HS-27A (cell line): Measurements from ENCODE around the gene ANKMY1.

ENCODE experiments used
- DNase-seq: peaks from one replicate; pipeline ENCODE4 v3.0.0-alpha.2; 2012; ENCODE audit warnings: low read depth, missing footprints

ANKMY1 gene

GRCh38 chr2:240594511-240595380 is 37.0 kb upstream of the ANKMY1 start:
- DNase-seq, result no peak

DNA sequence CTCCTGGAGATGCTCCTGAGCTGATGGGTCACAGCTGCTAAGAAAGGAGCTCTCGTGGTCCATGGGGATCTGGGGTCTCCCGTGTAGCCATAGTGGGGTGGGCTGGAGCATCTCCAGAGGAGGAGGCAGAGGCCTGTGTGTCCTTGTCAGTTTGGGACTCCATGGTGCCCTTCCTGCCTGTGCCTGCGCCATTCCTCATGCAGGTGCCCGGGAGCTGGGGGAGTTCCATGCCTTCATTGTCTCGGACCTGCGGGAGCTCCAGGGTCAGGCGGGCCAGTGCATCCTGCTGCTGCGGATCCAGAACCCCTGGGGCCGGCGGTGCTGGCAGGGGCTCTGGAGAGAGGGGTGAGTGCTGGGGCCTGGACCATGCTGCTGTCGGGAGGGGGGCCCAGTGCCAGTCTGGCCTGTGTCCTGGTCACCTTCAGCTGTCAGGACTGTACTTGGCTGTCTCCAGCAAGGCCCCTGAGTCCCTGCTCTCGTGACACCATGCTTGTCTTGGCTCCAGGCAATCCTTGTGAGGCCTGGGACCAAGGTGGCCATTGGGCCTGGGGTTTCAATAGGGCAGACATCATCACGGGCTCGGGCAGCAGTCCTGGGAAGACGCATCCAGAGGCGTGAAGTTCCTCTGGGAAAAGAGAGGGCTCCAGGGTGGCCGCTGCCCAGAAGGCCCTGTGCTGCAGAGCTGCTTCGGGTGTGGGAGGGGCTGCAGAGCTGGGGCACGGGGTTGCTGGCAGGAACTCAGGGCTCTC is 36.1 kb upstream of the ANKMY1 start:
- no peak for DNase-seq

GRCh38 chr2:240593026-240593702 is 35.4 kb upstream of the ANKMY1 start:
- no peak for DNase-seq

GRCh38 chr2:240591784-240592183 is 34.0 kb upstream of the ANKMY1 start:
- no peak for DNase-seq

DNA sequence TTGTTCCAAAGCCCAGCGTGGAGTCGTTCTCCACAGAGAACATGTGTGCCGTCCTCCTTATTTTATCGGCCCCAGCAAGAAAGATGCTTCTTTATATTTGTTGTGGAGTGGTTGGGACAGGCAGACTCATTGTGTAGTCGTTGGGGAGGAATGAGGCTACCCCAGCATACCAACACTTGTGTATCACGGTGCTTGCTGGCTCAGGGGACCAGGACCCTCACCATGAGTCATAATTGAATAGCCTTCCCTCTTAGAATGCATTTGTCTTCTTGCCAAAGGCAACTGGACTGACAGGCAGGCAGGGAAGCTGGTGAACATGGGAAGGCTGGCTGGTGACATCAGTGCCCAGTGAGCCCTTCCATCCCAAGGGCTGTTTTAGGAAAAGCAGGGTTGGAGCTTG is 33.4 kb upstream of the ANKMY1 start:
- no peak for DNase-seq

- no peak for DNase-seq
Observed at GRCh38 chr2:240590681-240591111, 32.9 kb upstream of the ANKMY1 start.

DNA sequence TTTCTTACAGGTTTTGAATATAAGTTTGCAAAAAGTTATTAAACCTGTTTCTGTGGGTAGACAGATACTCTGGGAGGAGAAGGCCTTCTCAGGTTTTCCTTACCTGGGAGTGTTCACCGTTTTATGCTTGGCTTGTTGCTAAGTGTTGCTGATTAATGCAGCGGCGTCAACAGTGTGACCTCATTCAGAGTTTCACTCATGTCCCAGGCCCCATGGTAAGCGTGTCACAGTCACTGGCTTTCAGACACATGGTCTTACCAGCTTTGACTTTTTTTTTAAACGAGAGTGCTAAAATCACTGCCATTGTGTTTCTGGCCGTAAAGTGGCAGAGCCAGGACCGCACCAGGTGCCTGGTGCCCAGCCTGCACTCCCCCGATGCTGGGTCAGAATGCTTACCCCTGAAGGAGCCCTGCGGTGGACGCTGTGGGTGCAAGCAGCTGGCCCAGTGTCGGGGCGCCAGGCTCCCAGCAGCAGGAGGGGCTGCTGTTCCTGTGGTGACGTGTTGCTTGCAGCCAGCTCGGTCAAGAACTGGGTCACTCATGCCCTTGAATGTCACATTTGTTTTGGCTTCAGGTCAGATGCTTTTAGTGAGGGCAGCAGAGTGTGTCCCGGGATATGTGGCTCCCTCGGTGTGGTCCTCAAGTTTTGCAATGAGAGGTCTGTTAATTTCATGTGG is 32.2 kb upstream of the ANKMY1 start:
- no peak for DNase-seq

GRCh38 chr2:240589375-240589774 is 31.6 kb upstream of the ANKMY1 start:
- DNase-seq, result no peak

GRCh38 chr2:240588669-240589068 is 30.9 kb upstream of the ANKMY1 start:
- DNase-seq, result no peak

DNA sequence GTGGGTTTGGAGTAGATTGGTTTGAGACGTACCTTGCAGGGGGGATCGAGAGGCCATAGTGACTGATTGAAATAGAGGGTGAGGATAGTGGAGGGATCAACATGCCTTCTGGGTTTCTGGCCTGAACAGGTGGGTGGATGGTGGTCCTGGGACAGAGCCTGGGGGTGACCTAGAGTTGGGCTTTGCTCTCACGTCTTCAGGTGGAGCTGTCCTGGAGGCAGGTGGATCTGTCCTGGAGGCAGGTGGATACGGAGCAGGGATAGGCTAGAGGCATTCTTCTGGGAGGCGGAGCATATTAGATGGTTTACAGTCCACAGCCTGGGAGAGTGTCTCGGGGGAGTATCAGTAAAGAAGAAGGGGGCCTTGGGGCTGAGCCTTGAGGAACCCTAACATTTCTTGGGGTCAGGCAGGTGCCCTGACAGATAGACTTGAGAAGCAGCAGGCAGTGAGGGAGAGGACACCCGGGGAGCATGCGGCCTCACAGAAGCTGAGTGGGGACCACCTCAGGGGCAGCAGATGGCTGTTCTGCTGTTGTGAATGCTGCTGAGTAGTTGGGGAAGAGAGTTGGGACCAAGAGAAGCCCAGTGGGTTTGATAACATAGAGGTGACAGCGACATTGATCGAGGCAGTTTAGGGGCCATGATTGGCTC is 30.3 kb upstream of the ANKMY1 start:
- DNase-seq, result no peak

GRCh38 chr2:240586919-240587800 is 29.4 kb upstream of the ANKMY1 start:
- DNase-seq, result no peak

DNA sequence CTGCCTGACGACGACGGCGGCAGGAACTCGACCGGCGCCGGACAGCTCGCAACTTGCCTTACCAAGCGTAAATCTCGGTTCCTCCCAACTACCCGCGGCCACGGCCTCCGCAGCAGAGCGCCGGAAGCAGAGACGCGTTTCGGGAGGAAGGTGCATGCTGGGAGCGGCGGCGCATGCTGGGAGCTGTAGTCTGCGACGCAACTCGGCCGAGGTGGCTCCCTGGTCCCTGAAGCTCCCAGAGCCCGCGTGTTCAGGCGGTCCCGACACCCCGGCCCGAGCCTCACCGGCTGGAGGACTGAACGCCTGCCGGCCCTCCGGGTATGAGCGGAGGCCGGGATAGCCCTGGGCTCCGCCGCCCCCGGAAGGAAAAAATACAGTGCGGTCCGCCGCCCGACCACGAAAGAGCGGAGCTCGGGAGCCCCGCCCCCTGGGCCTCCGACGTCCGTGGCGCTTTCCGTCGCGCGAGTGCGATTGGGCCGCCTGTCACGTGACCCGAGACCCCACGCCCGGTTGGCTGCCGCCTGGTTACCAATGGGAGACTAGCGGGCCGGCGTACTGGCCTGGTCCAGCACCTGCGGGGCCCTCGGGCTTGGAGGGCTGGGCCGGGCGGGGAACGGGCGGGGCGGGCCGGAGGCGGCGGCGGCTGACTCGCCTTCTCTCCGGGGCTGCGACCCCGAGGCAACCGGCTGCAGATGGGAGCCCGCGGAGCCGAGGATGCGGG is 28.6 kb upstream of the ANKMY1 start, which contains the start of gene CAPN10:
TSS of gene CAPN10 (plus strand) at position 537 of the 721 bp plus-strand sequence. CDS start at position 715, 178 bp downstream.
- peak; percentile 43 for DNase-seq

DNA sequence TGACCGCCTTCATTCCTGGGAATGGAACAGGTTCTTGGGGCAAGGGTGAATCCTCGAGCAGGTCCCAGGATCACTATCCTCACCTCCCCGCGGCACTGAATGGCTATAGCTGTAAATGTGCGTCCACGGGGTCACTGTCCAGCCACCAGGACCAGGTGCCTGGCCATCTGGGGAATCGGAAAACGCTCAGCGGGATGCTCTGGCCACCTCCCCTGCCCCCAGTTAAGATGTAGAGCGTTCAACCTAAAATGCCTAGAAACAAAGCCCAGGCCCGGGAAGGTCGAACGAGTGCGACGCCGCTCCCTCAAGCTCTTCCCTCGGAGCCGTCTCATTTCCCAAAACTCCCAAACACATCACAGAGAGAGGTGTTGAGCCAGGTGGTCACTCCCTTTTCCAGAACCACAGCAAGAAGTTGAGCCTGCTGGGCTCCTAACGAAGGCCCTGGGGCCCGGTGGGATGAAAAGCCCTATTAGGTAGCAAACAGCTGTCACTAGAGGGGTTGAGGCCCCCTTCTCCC is 28.0 kb upstream of the ANKMY1 start:
- no peak for DNase-seq

- no peak for DNase-seq
Observed at GRCh38 chr2:240585101-240585500, 27.3 kb upstream of the ANKMY1 start.

- DNase-seq, result no peak
Observed at GRCh38 chr2:240584486-240585031, 26.8 kb upstream of the ANKMY1 start.

DNA sequence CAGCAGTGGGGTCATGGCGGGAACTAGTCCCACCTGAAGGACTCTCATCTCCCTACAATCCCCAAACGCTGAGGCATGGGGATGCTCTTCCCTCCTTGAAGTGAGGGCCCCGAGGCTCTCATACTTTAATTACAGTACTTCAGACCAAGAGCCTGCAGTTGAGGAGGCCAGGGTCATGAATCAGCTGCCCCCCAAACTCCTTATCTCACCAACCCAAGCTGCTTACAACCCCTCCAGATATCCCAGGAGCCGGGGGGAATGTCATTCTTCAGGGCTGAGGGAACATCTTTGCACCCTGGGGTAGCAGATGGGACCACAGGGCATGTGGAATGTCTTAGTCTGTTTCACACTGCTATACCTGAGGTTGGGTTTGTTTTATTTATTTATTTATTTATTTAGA is 26.0 kb upstream of the ANKMY1 start:
- no peak for DNase-seq

DNA sequence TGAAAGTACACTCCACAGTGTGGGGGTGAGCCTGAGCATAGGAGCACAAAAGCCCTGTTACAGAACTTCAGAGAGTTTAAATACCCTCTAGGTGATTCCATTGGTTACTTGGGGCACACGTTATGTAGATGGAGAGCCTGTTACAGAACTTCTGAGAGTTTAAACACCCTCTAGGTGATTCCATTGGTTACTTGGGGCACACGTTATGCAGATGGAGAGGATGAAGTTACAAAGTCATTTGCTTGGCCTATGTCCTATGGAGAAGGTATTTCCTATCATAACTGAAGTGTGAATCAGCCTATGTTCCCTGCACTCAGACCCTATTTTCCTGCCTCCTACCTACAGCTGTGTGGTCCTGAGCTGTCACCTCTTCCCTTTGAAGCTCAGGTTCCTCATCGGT is 25.0 kb upstream of the ANKMY1 start:
- DNase-seq, result no peak

DNA sequence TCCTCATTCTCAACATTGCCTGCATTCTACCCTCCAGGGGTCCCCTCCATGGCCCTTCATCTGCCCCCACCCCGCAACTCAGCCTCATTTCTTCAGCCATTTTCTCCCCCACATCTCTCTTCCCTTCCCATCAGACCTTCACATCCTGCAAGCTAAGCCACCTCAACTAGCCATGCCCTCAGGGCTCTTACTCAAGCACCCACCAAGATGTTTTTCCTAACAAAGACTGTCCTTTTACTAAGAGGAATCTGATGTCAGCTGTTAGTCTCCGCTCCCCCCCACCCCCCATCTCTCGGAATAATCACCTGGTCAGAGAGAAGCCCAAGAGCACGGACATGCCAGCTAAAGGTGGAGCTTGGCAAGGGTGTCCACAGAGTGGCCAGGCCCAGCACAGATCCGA is 24.0 kb upstream of the ANKMY1 start:
- DNase-seq, result no peak
